ENCODE measurements around the gene C15orf40.

C15orf40 gene

GRCh38 chr15:82952158-82953081, 59.0 kb downstream of the C15orf40 start, which contains the start of gene HOMER2 (continued):
- no peak for TF ChIP-seq ZNF488 (tag by site-specific recombination; IDR thresholded peaks at IDR 0.05)
- TF ChIP-seq HOXC10 (CRISPR knock-in tag; IDR thresholded peaks at IDR 0.05): peak; percentile 86; the same call in 1 of the 2 replicates
- no peak for TF ChIP-seq ZNF433 (tag by site-specific recombination; IDR thresholded peaks at IDR 0.05; ENCODE audit: low read depth)
- TF ChIP-seq ZNF354C (tag by site-specific recombination; IDR thresholded peaks at IDR 0.05; ENCODE audit: borderline replicate concordance, low read depth): no peak
- no peak for TF ChIP-seq ZNF248 (tag by site-specific recombination; IDR thresholded peaks at IDR 0.05)
- TF ChIP-seq ZNF280C (tag by site-specific recombination; IDR thresholded peaks at IDR 0.05): no peak
- TF ChIP-seq ZSCAN4 (tag by site-specific recombination; IDR thresholded peaks at IDR 0.05): no peak
- no peak for TF ChIP-seq ZNF621 (tag by site-specific recombination; IDR thresholded peaks at IDR 0.05)
- TF ChIP-seq TSHZ1 (tag by site-specific recombination; IDR thresholded peaks at IDR 0.05; ENCODE audit: borderline replicate concordance): no peak
- TF ChIP-seq ZNF513 (tag by site-specific recombination; IDR thresholded peaks at IDR 0.05): no peak
- TF ChIP-seq ZNF692 (tag by site-specific recombination; IDR thresholded peaks at IDR 0.05): peak; percentile 50
- no peak for TF ChIP-seq ZNF530 (tag by site-specific recombination; IDR thresholded peaks at IDR 0.05; ENCODE audit: low read depth)
- peak; percentile 48; the same call in 1 of the 2 replicates for TF ChIP-seq ZNF561 (tag by site-specific recombination; IDR thresholded peaks at IDR 0.05; ENCODE audit: borderline replicate concordance)
- TF ChIP-seq ZNF24 (tag by site-specific recombination; IDR thresholded peaks at IDR 0.05): no peak
- TF ChIP-seq ZNF133 (tag by site-specific recombination; IDR thresholded peaks at IDR 0.05): no peak
- no peak for TF ChIP-seq ZNF114 (tag by site-specific recombination; IDR thresholded peaks at IDR 0.05)
- TF ChIP-seq ZFHX2 (tag by site-specific recombination; conservative IDR thresholded peaks at IDR 0.05): peak; percentile 75
- no peak for TF ChIP-seq ZNF239 (tag by site-specific recombination; IDR thresholded peaks at IDR 0.05)
- no peak for TF ChIP-seq ZNF549 (tag by site-specific recombination; IDR thresholded peaks at IDR 0.05)
- peak; percentile 20; the same call in 1 of the 2 replicates for TF ChIP-seq ZNF341 (tag by site-specific recombination; IDR thresholded peaks at IDR 0.05; ENCODE audit: low read depth)
- no peak for TF ChIP-seq ATF2 (tag by site-specific recombination; IDR thresholded peaks at IDR 0.05; ENCODE audit: low read depth)
- TF ChIP-seq ZBTB8A (tag by site-specific recombination; IDR thresholded peaks at IDR 0.05): peak; percentile 85
- TF ChIP-seq ZSCAN30 (tag by site-specific recombination; IDR thresholded peaks at IDR 0.05): 0 out of 2 replicates have a peak, but pooled peaks have one; percentile 26
- 0 out of 2 replicates have a peak, but pooled peaks have one; percentile 37 for TF ChIP-seq ZEB2 (tag by site-specific recombination; IDR thresholded peaks at IDR 0.05)
- no peak for TF ChIP-seq ZNF2 (tag by site-specific recombination; IDR thresholded peaks at IDR 0.05)
- no peak for TF ChIP-seq ZNF302 (tag by site-specific recombination; IDR thresholded peaks at IDR 0.05; ENCODE audit: low read depth)
